Frontal cortex (tissue), 4 donors: Measurements from ENCODE around the gene B9D2. TPM values are rescaled to one million over a fixed set of nuclear protein-coding genes. Genes with fewer than 3 reads are reported as not detected.

Experiments used
- DNase-seq, 2 donors: peaks; one replicate each; pipeline ENCODE4 v3.0.0; 2012; ENCODE audit warnings: low spot score in 2 of 2
- FAIRE-seq: peaks from 2 replicates; lab custom pipeline; 2012; peaks lifted over from hg19 to GRCh38; lab: Jason Lieb, UNC
- total RNA-seq: library from RNA; depleted of rRNA; stranded (reverse); fragments of >200 nt; gene quantifications from one replicate; pipeline ENCODE4 v1.2.3, GENCODE V29; 2014
- donor health status: control.
- donor health status: control.
- donor health status: control.

Gene B9D2
- total RNA-seq, 1 donor from 2014 or later, result 5.3 TPM

DNA sequence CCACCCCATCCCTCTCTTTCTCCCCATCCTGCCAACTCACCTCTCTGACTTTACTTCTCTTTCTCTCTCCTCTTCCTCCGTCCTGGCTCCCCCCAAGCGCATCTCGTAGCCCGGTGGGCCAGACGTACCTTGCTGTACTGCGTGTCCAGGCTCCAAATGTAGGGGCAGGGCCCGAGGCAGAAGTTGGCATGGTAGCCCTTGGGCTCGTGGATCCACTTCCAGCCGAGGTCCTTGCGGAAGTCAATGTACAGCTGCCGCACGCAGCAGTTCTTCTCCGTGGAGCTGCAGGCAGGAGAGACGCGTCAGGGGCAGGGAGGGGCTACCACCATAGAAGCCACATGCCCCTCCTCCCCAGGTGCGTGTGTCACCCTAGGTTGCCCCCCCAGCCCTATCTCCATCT is 31.9 kb downstream of the B9D2 start:
- no peak for FAIRE-seq
- no peak for DNase-seq

DNA sequence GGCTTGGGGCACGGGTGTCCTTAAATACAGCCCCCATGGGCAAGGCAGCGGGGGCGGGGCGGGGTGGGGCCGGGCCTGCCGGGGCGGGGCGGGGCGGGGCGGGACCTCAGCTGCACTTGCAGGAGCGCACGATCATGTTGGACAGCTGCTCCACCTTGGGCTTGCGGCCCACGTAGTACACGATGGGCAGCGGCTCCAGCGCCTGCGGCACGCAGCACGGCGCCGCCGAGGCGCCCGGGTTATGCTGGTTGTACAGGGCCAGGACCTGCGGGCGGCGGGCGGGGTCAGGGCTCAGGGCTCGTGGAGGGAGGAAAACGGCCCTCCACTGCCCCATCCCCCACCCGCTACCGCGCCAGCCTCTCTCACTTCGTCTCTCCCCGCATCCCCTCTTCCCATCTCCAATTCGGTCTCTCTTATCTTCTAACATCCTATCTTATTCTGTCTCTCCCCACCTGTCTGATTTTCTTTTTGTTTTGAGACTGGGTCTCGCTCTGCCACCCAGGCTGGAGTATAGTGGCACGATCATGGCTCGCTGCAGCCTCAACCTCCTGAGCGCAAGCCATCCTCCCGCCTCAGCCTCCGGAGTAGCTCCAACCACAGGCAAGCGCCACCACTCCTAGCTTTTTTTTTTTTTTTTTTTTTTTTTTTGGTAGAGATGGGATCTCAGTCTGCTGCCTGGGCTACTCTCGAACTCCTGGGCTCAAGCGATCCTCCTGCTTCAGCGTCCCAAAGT is 32.8 kb downstream of the B9D2 start:
- no peak for FAIRE-seq
- DNase-seq, result no peak

DNA sequence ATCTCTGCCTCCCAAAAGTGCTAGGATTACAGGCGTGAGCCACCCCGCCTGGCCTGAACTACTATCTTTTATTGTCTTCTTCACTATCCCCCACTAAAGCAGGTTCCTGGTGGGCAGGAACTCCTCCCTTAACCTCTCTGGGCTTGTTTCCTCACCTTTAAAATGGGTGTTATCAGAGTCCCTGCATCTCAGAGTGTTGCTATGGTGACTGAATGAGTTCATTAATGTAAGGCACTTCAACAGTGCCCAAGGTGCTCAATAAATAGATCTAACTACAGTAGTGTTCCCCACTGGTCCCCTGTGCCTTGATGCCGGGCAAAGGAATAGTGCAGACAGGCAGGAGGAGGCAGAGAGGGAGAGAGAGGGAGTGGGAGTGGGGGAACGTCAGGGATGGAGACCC is 33.5 kb downstream of the B9D2 start:
- DNase-seq, result no peak
- no peak for FAIRE-seq

DNA sequence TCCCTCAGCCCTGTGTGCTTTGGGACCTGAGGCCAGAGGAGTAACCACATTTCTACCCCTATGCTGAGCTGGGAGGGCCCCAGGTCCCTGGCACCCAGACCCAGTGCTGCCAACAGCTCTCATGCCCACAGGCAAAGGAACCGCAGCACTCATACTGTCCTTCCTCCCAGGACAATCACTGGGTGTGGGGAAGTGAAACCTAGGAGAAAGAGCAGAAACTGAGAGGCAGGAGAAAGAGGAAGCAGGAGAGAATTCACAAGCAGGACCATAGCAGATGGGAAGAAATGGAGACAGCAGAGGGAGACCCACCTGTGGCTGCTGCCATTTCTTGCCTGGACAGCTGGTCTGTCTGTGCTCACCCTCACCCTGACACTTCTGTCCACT is 35.1 kb downstream of the B9D2 start:
- DNase-seq (no peak), FAIRE-seq (no peak)

DNA sequence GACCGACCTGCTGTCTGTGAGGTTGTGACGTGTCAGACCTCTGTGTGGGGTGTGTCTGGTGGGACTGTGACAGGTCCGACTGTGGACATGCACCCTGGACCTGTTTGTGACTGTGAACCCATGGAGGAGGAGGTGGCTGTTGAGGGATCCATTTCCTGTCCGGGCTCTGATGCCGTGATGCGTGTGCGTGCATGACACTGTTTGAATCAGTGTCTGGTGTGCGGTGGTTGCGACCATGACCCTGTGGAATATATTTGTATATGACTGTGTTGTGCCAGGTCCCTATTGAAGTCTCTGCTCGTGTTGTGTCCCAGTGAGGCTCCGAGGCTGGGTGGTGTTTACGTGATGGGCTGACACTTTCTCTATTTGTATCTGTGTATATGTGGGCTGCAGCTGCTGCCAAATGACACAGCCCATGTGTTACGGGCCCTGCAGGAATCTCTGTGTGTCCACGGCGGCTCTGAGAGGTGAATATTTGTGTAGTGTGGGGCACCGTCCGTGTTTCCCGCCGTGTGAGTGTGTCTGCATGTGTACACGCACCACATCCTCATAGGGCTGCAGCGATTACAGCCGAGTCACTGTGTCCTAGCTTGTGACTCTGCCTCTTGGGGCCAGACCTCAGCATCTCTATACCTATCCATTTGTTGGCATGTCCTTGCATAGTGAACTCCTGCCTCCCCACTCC is 35.6 kb downstream of the B9D2 start:
- no peak for FAIRE-seq
- DNase-seq, result no peak

DNA sequence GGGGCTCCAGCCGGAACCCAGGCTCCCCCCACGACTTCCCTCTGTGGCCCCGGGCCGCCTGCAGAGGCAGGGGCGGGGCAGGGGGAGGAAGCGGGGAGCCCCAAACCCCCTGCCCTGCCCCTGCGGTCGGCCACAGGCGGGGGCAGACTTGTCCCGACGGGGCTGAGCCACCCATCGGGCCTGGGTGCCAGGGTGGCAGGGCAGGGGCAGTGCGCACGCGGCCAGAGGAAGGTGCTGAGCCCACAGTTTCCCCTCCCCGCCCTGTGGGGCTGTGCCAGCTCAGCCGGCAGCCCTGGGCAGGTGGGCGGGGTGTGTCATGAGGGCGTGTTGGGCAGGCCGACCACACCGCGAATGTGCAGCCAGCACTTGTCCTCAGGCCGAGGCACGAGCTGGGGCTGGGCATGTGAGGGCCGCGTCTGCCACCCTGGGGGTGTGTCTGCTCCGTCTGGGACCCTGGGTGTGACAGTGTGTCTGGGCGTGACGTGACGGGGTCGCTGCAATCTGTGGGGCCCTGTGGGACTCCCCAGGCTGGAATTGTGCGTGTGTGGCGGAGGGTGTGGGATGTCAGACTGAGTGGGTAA is 36.3 kb downstream of the B9D2 start:
- FAIRE-seq, result no peak
- no peak for DNase-seq

DNA sequence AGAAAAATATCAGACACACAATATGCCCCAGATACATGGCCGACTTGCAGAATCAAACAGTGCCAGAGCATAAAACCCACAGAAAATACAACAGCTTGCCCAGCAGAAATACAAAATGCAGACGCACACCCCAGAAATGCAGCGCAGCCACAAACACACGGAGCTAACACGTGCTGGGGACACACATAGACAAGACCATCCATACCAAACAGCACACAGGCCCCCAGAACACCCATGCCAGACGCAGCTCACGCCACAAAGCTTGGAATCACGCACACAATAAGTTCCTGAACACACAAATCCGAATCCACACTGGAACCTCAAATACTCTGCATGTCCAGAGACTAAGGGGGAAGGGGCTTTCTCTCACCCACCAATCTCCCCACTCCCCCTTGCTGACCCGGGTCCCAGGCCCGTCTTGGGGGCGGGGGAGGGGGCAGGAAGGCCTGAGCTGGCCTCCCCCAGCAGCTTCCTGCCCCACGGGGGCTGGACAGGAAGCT is 36.8 kb downstream of the B9D2 start:
- DNase-seq (no peak), FAIRE-seq (no peak)

- no peak for DNase-seq
- FAIRE-seq, result no peak
These were observed 37.8 kb downstream of the B9D2 start for GRCh38 chr19:41325947-41326706.

DNA sequence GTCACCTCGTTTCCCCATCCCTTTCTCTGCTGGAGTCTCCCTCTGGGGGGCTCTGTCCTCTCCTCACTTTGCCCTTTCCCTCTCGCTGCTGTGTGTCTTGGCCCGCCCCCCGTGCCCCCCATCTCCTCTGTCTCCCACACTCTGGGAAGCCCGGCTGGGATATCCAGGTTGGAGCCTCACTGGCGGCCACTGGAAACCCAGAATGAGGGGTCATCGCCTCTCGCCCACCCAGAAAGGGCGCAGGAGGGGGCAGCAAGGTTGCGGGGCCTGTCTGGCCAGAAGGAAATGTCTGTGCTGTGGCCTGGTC is 38.4 kb downstream of the B9D2 start:
- FAIRE-seq, result no peak

GRCh38 chr19:41324921-41325639 is 38.9 kb downstream of the B9D2 start:
- DNase-seq (peak; percentile 61 to 72), FAIRE-seq (no peak)

More for the DNA sequence above, 38.4 kb downstream of the B9D2 start:
- DNase-seq, result no peak

- FAIRE-seq, result no peak
- no peak for DNase-seq
These were observed 39.7 kb downstream of the B9D2 start for GRCh38 chr19:41324231-41324702.

DNA sequence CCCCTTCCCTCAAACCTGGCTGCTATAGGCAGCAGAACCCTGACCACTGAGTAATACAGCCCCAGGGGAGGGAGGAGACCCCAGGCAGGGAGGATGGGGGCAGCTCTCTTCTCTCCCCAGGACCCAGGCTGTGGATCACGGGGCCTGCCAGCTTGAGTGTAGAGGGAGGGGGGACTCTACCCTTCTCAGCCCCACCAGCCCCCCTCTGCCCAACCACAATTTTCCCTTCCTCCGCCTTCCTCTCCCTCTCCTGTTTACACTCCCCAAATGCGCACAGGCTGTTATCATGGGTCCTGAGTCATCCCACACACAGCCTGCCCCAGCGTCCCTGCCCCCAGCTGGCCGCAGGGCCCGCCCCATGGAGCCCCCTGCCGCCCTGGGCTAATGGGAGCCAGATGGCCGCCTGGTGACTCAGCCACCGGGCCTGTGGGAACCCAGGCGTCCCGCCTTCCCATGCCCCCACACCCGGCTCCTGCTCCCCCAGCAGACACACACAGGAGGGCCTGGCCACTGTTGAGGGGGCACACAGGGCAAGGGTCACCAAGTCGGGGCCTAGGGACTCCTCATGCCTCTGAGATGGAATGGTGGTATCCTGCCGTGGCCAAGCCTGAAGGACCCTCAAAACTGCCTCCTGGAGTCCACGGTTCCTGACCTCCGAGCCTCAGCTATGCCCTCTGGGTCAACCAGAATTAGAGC is 40.4 kb downstream of the B9D2 start:
- no peak for FAIRE-seq
- no peak for DNase-seq

GRCh38 chr19:41323023-41323422 is 40.9 kb downstream of the B9D2 start:
- no peak for FAIRE-seq
- DNase-seq, result no peak

- FAIRE-seq, result no peak
These were observed 41.5 kb downstream of the B9D2 start for GRCh38 chr19:41322451-41322850.

GRCh38 chr19:41321600-41322270 is 42.2 kb downstream of the B9D2 start:
- FAIRE-seq, result no peak

More at GRCh38 chr19:41322451-41322850, 41.5 kb downstream of the B9D2 start:
- no peak for DNase-seq

DNA sequence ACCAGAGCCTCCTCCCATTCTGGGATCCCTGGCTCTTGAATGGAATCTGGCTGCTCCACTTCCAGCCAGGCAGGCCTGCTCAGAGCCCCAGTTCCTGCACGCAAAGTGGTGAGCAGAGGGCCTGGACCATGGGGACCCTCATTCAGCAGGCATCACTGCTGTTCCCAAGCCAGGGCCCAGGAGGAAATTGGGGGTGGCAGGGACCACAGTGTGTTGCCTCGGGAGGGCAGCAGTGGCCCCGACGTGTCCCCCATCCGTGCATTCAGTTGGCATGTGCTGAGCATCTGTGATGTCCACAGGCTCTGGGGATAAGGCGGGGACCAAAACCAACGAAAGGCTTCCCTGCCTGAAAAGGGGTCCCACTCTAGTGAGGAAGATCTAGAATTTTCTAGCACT is 42.7 kb downstream of the B9D2 start:
- DNase-seq (no peak), FAIRE-seq (no peak)

More at GRCh38 chr19:41321600-41322270, 42.2 kb downstream of the B9D2 start:
- DNase-seq, result no peak

DNA sequence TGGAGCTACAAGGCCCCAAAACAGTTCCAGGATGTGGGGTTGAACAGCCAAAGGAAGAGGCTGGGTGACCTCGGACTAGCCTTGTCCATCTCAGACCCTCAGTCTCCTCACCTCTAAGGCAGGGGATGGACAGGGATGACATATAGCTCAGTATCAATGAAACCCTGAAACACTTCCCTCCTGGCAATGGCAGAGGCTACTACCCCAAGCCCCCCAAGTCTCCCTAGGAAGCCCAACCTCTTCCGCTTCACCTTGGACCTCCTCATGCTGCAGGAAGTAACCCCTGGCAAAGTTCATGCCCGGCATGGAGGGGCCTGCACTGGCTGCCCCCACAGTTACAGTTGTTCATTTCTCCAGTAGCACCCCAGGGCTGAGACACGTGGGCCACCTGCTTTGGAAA is 43.4 kb downstream of the B9D2 start:
- FAIRE-seq (no peak), DNase-seq (no peak)

GRCh38 chr19:41320185-41320518 is 43.8 kb downstream of the B9D2 start:
- FAIRE-seq, result no peak
- no peak for DNase-seq
